Muscle layer of duodenum (tissue), 2 donors: Measurements from ENCODE around the gene BTBD9.
"Not testable (repeated sequence)": the region's sequence is repeated elsewhere in the genome, so short reads cannot be mapped to it uniquely, and the experiment has no call there.

ENCODE experiments used
- H3K27ac ChIP-seq: one replicate; pipeline ENCODE4 v1.7.0; 2013; ENCODE audit warnings: mild to moderate bottlenecking, low read length
- H3K27me3 ChIP-seq: one replicate; pipeline ENCODE4 v1.7.0; 2013; ENCODE audit warnings: low read depth, mild to moderate bottlenecking, control low read depth, low read length
- H3K36me3 ChIP-seq, 2 donors: one replicate each; pipeline ENCODE4 v1.7.0; 2013; ENCODE audit warnings: low read length in 2 of 2, control low read depth in 1 of 2, mild to moderate bottlenecking in 1 of 2; ENCODE audit not compliant: insufficient read depth in 2 of 2, control insufficient read depth in 1 of 2
- H3K4me1 ChIP-seq, 2 donors: one replicate each; pipeline ENCODE4 v1.7.0; 2013; ENCODE audit warnings: low read length in 2 of 2, mild to moderate bottlenecking in 2 of 2, control low read depth in 1 of 2, moderate library complexity in 1 of 2; ENCODE audit not compliant: insufficient read depth in 2 of 2, control insufficient read depth in 1 of 2
- H3K4me3 ChIP-seq, 2 donors: one replicate each; pipeline ENCODE4 v1.7.0; 2013; ENCODE audit warnings: low read length in 2 of 2, low read depth in 1 of 2, mild to moderate bottlenecking in 1 of 2
- H3K9me3 ChIP-seq, 2 donors: one replicate each; pipeline ENCODE4 v1.7.0; 2013; ENCODE audit warnings: low read length in 2 of 2, control low read depth in 1 of 2, mild to moderate bottlenecking in 1 of 2; ENCODE audit not compliant: control insufficient read depth in 1 of 2
- donor health status: healthy.

Gene BTBD9

DNA sequence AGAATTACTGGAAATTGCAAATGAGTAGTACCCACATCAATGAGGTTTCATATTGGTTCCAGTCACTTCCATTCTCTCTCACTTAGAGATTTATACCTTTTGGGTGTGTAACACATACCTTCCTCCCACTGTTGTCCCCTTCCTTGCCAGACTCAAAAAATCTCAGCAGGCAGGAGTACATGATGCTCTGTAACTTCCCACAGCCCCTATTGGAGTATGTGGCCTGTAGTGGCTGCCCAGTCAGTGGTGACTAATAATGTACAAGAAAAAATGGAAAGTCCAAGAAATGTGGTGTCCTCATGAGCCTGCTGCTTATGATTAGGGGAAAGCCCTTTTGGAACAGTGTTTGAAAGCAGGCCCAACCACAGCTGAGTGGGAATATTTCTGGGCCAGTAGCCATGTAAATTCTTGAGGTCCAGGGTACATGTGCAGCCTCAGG is 508.2 kb downstream of the BTBD9 start:
- H3K4me3 ChIP-seq: no peak overlapping the region
- peaks cover 0 to 17% of the 10 kb centered on the region in 2 donors for H3K4me1 ChIP-seq
- no peaks in the 10 kb centered on the region for H3K9me3 ChIP-seq
- H3K36me3 ChIP-seq: peaks cover 0 to 4% of the 10 kb centered on the region in 2 donors
- H3K27ac ChIP-seq: no peak overlapping the region
- H3K27me3 ChIP-seq: no peaks in the 10 kb centered on the region

DNA sequence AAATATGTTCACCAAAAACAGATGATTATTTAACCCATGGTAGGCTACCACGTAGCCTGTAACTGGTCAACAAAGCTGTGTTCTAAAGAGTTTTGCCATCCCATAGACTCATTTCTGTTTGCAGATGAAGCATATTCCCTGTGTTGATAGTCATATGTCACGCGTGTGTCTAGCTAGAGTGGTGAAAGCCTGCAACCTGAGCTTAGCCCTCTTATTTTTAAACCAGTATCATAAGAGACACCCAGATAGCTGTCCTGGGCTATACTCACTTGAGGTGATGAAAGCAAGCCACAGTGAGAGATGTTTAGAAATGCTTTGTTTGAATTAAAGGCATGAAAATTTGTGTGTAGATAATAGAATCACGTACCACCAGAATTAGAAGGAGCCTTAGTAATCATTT is 512.4 kb downstream of the BTBD9 start:
- Histone ChIP-seq H3K9me3 (no peaks in the 10 kb centered on the region), H3K4me3 (no peak overlapping the region), H3K27ac (no peak overlapping the region), H3K27me3 (no peaks in the 10 kb centered on the region), H3K36me3 (peaks cover 4 to 8% of the 10 kb centered on the region in 2 donors), H3K4me1 (peaks cover 0 to 9% of the 10 kb centered on the region in 2 donors)

DNA sequence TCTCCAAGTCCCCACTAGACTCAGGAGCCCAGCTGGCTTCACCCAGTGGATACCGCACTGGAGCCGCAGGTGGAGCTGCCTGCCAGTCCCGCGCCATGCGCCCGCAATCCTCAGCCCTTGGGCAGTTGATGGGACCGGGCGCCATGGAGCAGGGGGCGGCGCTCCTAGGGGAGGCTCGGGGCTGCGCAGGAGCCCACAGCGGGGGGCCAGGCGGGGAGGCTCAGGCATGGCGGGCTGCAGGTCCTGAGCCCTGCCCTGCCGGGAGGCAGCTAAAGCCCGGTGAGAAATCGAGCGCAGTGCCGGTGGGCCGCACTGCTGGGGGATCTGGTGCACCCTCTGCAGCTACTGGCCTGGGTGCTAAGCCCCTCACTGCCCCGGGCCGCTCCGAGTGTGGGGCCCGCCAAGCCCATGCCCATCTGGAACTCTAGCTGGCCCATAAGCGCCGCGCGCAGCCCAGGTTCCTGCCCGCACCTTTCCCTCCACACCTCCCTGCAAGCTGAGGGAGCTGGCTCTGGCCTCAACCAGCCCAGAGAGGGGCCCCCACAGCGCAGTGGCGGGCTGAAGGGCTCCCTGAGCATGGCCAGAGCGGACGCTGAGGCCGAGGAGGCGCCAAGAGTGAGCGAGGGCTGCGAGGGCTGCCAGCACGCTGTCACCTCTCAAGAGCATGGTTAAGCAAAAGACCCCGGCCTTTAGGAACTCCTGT is 515.4 kb downstream of the BTBD9 start:
- peaks cover 10% of the 10 kb centered on the region in 2 donors for H3K36me3 ChIP-seq
- H3K9me3 ChIP-seq: not testable (repeated sequence)

DNA sequence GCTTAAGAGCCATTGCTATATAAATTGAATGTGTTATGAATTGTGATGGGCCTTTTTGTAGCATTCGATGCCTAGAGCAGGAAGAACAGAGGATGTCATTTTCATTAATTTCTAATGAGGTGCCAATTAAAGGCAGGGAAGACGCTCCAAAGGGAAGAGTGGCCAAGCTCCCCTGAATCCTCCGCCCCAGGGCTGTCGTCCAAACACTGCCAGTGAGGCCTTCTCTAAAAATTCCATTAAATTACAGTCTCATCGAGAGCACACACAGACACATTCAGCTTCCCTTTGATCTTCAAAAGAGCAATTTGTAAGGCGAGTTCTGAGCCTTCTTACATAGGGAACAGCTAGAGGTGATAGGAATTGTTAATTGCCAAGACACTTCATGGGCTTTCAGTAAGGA is 520.2 kb downstream of the BTBD9 start:
- peaks cover 0 to 13% of the 10 kb centered on the region in 2 donors for H3K4me1 ChIP-seq
- H3K9me3 ChIP-seq: no peaks in the 10 kb centered on the region
- H3K4me3 ChIP-seq: no peak overlapping the region
- H3K27me3 ChIP-seq: no peaks in the 10 kb centered on the region
- peaks cover 14 to 21% of the 10 kb centered on the region in 2 donors for H3K36me3 ChIP-seq
- no peak overlapping the region for H3K27ac ChIP-seq

More for the DNA sequence above, 515.4 kb downstream of the BTBD9 start:
- peaks cover 0 to 13% of the 10 kb centered on the region in 2 donors for H3K4me1 ChIP-seq
- H3K27me3 ChIP-seq, H3K27ac ChIP-seq, H3K4me3 ChIP-seq: not testable (repeated sequence)

DNA sequence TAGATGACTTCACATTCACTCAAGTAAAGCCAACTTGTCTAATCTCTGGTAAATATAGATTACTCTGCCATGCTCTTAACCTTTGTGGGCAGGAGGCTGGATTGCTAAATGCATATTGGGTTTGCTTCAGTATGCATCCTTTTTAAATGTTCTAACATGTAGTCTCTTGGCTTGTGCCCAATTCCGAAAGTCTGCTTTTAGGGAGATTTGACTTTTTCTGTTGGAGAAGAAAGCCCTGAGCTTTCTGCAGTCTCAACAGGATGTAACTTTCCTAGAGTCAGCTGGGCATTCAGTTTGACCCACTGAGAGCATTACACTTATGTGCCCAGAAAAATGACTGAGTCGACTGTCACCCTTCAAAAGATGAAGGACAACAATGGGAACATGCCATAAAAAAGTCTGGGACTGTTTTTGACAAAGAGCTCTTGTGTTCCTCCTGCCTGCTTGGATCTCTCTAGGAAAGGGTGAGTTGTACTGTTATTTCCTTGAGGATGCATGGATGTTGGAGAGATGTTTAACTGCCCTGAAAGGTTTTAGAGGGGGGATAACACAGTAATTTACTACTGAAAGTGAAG is 520.9 kb downstream of the BTBD9 start:
- no peaks in the 10 kb centered on the region for H3K9me3 ChIP-seq
- H3K27me3 ChIP-seq: no peaks in the 10 kb centered on the region
- H3K4me1 ChIP-seq: peaks cover 0 to 13% of the 10 kb centered on the region in 2 donors
- H3K36me3 ChIP-seq: peaks cover 14 to 21% of the 10 kb centered on the region in 2 donors
- no peak overlapping the region for H3K4me3 ChIP-seq
- no peak overlapping the region for H3K27ac ChIP-seq
